Gastroesophageal sphincter (tissue), 3 donors: ENCODE data around the gene RTL9.

Experiments used
- POLR2A ChIP-seq, 2 donors: fragments of 450-650 bp; IDR thresholded peaks; one replicate each; pipeline ENCODE4 v1.6.1; 2017; ENCODE audit warnings: antibody characterized with exemption in 2 of 2, mild to moderate bottlenecking in 2 of 2, moderate library complexity in 1 of 2
- TF ChIP-seq, protein P1 (sequence below), 4 experiments: fragments of 200-600 bp in 2 of 4; fragments of 450-650 bp in 2 of 4; sonication (generic) in 1 of 4; IDR thresholded peaks; one replicate each; pipeline ENCODE4 v1.5.1; 2017 to 2019; ENCODE audit warnings: antibody characterized with exemption in 4 of 4, mild to moderate bottlenecking in 2 of 4, moderate library complexity in 2 of 4

DNA sequence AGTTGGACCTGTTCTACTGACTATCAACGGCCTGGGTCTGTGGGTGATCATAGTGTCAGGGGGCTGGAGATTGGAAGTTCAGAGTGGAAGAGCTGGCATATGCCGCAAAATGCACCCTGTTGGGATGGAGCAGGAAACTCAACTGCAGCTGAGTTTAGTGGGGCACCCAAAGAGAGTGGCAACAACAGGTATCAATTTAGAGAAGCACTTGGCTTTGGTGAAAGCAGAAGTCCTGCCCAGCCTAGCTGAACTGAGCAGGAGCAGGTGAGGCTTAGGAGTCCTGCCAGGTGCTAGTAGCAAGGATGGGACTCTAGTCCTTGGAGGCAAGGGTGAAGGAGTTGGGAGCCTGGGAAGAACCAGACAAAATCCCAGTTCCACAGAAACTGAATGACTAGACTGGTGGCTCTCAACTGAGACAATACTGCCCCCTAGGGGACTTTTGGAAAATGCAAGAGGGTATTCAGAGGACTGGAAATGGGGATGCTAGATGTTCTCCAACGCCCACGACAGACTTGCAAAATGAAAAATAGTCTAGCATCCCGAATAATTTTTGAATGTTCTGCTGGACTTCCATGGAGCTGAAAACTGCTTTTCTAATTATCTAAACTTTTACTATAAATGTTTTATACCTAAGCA, 49.4 kb downstream of the RTL9 start:
- TF ChIP-seq, protein P1, sequence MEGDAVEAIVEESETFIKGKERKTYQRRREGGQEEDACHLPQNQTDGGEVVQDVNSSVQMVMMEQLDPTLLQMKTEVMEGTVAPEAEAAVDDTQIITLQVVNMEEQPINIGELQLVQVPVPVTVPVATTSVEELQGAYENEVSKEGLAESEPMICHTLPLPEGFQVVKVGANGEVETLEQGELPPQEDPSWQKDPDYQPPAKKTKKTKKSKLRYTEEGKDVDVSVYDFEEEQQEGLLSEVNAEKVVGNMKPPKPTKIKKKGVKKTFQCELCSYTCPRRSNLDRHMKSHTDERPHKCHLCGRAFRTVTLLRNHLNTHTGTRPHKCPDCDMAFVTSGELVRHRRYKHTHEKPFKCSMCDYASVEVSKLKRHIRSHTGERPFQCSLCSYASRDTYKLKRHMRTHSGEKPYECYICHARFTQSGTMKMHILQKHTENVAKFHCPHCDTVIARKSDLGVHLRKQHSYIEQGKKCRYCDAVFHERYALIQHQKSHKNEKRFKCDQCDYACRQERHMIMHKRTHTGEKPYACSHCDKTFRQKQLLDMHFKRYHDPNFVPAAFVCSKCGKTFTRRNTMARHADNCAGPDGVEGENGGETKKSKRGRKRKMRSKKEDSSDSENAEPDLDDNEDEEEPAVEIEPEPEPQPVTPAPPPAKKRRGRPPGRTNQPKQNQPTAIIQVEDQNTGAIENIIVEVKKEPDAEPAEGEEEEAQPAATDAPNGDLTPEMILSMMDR (IDR thresholded peaks at IDR 0.05): peak; percentile 40 to 77 (median 57)
- no peak for TF ChIP-seq POLR2A (IDR thresholded peaks at IDR 0.05)
